Subcutaneous abdominal adipose tissue (tissue), 5 donors: ENCODE measurements around the gene DUSP10.

Source experiments
- H3K27ac ChIP-seq: one replicate; pipeline ENCODE4 v1.7.0; 2013; ENCODE audit warnings: low read depth, mild to moderate bottlenecking, inconsistent platforms, low read length, moderate library complexity
- H3K27me3 ChIP-seq, 5 donors: one replicate each; pipeline ENCODE4 v1.7.0; 2013; ENCODE audit warnings: low read length in 5 of 5, inconsistent platforms in 1 of 5; ENCODE audit not compliant: control insufficient read depth in 5 of 5, insufficient read depth in 4 of 5
- H3K36me3 ChIP-seq, 5 donors: one replicate each; pipeline ENCODE4 v1.7.0; 2013; ENCODE audit warnings: low read length in 5 of 5; ENCODE audit not compliant: control insufficient read depth in 5 of 5, insufficient read depth in 5 of 5
- H3K4me1 ChIP-seq, 5 donors: one replicate each; pipeline ENCODE4 v1.7.0; 2013; ENCODE audit warnings: low read length in 5 of 5, mild to moderate bottlenecking in 3 of 5, moderate library complexity in 1 of 5; ENCODE audit not compliant: control insufficient read depth in 5 of 5, insufficient read depth in 5 of 5
- H3K4me3 ChIP-seq, 5 donors: one replicate each; pipeline ENCODE4 v1.7.0; 2013; ENCODE audit warnings: low read length in 5 of 5, low read depth in 1 of 5
- H3K9ac ChIP-seq, 5 donors: one replicate each; pipeline ENCODE4 v1.7.0; 2013; ENCODE audit warnings: low read length in 5 of 5, mild to moderate bottlenecking in 4 of 5, moderate library complexity in 3 of 5
- H3K9me3 ChIP-seq, 5 donors: one replicate each; pipeline ENCODE4 v1.7.0; 2013; ENCODE audit warnings: low read length in 5 of 5; ENCODE audit not compliant: control insufficient read depth in 5 of 5
- donor health status: healthy.
- donor health status: healthy.
- donor health status: healthy.
- donor health status: healthy.
- donor health status: healthy.

Gene DUSP10

DNA sequence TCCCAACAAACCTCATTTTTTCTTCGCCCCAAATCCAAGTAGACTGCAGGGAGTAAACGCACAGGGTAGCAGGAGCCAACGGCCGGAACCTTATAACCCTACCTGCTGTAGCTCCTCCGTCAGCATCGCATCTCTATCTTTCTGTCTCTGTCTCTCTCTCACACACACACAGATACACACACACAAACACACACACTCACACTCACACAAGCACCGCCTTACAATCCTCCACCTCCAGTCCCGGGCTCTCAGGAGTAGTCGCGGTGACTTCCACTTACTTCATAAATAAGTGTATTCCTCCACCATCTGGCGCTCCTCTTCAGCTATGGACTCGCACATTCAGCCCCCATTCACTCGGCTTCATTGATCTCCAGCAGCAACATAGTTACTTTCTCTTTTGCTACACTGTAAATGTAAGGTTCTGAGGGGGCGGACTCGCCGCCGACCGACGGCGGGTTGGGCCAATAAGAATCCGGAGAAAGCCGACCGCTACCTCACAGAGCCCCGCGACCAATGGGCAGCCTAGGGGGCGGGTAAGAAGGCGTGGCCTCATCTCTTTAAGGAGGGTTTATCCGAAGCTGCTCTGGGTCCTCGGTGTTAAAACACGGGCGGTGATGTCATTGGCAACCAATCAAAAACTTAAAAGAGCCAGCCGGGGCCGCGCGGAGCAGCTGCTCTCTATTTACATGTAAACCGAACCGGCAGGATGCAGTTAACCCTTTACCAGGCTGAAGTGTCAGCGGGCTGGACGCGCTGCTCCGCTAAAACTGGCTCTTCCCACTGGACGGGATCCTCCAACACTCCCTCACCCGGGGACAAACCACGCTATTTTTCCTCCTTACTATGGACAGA, at the start of gene DUSP10:
TSS of gene DUSP10 (minus strand) at position 387 of the 852 bp plus-strand sequence. CDS start 2,345 bp downstream, outside the sequence.
- peaks cover 0 to 21% (median 6%) of the 10 kb centered on the region in 5 donors for H3K36me3 ChIP-seq
- peak within 1 kb of the TSS; percentile 91 to 96 (median 92) for H3K9ac ChIP-seq
- H3K4me3 ChIP-seq, result peak within 1 kb of the TSS; percentile 90 to 100 (median 94)
- H3K27me3 ChIP-seq, result no peaks in the 10 kb centered on the region
- peaks cover 3 to 59% (median 49%) of the 10 kb centered on the region in 5 donors for H3K4me1 ChIP-seq
- H3K27ac ChIP-seq, result peak within 1 kb of the TSS; percentile 97
- H3K9me3 ChIP-seq, result no peaks in the 10 kb centered on the region

DNA sequence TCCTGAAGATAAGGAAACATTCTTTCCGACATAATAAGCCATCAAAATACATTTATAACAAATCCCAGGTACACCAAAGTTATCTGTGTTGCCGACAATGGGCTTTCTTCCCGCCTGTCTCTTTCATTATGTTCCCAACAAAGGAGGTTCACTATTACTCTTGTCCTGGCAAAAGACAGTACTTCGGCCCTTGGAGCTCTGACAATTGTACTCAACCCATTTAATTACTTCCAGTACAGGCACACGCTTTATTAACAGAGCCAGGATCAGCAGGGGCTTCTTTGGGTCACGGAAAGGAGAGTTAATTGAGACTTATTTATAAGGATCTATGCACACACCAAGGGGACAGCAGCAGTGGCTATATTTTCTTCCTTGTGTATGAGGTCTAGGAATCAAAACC, 46.6 kb upstream of the DUSP10 start:
- no peaks in the 10 kb centered on the region for H3K27me3 ChIP-seq
- no peaks in the 10 kb centered on the region for H3K36me3 ChIP-seq
- peaks cover 0 to 15% (median 11%) of the 10 kb centered on the region in 5 donors for H3K4me1 ChIP-seq
- H3K4me3 ChIP-seq, result no peak overlapping the region
- H3K27ac ChIP-seq, result no peak overlapping the region
- H3K9ac ChIP-seq, result no peak overlapping the region
- no peaks in the 10 kb centered on the region for H3K9me3 ChIP-seq

DNA sequence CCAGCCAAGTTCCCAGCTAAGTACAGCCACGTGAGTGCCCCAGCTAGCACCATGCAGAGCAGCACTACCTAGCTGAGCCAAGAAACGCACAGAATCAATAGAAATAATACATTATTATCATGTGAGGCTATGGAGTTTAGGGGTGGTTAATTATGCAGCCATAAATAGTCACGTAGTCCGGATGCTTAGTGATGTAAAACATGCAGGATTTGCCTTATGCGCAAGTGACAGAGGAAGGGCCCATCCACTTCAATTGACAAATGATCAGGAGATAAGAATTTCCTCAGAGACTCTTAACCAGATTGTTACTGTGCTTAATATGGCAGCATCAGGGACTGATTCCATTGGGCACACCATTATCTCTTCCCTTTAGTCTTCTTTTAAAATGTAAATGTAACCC, 44.8 kb upstream of the DUSP10 start:
- H3K9me3 ChIP-seq, result no peaks in the 10 kb centered on the region
- no peak overlapping the region for H3K27ac ChIP-seq
- H3K4me3 ChIP-seq, result no peak overlapping the region
- no peaks in the 10 kb centered on the region for H3K27me3 ChIP-seq
- no peak overlapping the region for H3K9ac ChIP-seq
- no peaks in the 10 kb centered on the region for H3K36me3 ChIP-seq
- H3K4me1 ChIP-seq, result peaks cover 0 to 31% (median 26%) of the 10 kb centered on the region in 5 donors

DNA sequence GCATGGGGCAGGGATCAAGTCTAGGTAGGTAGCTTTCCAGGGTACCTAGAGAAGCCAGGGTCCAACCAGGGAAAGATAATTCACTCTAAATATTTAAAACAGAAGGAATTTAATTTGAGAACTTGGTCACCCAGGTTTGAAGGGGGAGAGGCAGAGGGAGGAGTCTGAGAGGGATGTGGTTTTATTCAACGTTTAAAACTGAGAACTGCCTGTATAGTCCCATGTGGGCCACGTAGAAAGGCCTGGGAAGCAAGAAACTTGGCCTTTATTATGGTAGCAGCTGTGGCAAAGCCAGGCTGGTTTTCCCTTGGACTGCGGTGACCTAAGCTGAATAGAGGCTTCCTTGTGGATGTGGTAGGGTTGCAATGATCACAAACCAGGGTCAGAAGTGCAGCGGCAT, 42.0 kb upstream of the DUSP10 start:
- Histone ChIP-seq H3K36me3 (no peaks in the 10 kb centered on the region), H3K9ac (no peak overlapping the region), H3K4me1 (peaks cover 0 to 38% (median 29%) of the 10 kb centered on the region in 5 donors), H3K4me3 (no peak overlapping the region), H3K9me3 (no peaks in the 10 kb centered on the region), H3K27ac (no peak overlapping the region), H3K27me3 (no peaks in the 10 kb centered on the region)

DNA sequence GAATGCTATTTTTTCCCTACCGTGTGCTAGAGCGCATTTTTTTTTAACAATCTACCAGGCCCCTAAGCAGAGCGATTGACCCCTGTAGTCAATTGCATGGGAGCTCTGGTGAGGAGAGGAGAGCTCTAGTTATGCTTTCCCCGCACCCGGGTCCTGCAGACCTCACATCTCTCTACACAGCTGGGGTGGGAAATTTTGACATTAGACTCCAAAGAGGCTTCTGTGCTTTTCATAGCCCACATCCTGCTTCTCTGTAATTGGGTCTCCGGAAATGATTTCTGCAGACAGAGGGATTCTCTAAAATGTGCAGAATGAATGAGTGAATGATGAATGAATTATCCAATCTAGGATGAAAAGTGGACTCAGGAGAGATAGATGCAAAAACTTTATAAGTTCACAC, 41.5 kb upstream of the DUSP10 start:
- Histone ChIP-seq H3K36me3 (no peaks in the 10 kb centered on the region), H3K4me3 (no peak overlapping the region), H3K27ac (no peak overlapping the region)

DNA sequence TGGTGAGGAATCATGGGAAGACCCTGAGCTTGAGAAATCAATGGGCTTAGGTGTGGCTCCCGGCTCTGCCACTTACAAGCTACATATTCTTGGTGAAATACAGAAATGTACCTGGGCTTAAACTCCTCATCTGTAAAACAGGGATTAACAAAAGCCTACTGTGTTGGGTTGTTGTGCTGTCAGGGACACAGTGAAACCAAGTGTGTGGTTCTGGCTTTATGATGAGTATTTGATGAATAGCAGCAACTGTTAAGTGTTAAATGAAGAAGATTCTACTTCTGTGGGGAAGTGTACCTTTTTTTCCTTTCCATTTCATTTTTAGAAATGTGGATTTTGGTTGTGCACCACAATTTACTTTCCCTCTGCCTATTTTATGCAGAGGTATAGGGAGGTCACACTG, 41.1 kb upstream of the DUSP10 start:
- no peaks in the 10 kb centered on the region for H3K36me3 ChIP-seq
- no peak overlapping the region for H3K4me3 ChIP-seq
- no peaks in the 10 kb centered on the region for H3K9me3 ChIP-seq
- H3K4me1 ChIP-seq, result peaks cover 0 to 38% (median 29%) of the 10 kb centered on the region in 5 donors
- no peak overlapping the region for H3K27ac ChIP-seq
- no peaks in the 10 kb centered on the region for H3K27me3 ChIP-seq
- H3K9ac ChIP-seq, result no peak overlapping the region

More for the DNA sequence above, 41.5 kb upstream of the DUSP10 start:
- Histone ChIP-seq H3K27me3 (no peaks in the 10 kb centered on the region), H3K4me1 (peaks cover 0 to 38% (median 29%) of the 10 kb centered on the region in 5 donors), H3K9ac (no peak overlapping the region), H3K9me3 (no peaks in the 10 kb centered on the region)

DNA sequence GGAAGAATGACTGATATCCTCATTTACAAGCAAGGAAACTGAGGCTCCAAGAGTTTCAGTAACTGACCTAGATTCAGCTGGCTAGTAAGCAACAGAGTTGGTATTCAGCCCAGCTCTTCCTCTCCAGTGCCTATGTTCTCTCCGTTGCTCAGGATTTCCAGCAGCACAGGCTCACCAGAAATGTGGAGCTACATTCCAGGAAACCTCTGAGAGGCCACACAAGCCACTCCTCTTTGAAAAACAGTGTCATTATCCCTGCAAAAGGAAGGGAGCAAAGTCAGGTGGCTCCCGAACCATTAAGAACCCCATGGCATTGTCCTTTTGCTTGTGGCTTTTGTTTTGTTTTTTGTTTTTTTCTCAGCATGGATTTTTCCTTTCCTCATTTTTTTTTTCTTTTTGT, 40.6 kb upstream of the DUSP10 start:
- no peak overlapping the region for H3K27ac ChIP-seq
- no peak overlapping the region for H3K9ac ChIP-seq

DNA sequence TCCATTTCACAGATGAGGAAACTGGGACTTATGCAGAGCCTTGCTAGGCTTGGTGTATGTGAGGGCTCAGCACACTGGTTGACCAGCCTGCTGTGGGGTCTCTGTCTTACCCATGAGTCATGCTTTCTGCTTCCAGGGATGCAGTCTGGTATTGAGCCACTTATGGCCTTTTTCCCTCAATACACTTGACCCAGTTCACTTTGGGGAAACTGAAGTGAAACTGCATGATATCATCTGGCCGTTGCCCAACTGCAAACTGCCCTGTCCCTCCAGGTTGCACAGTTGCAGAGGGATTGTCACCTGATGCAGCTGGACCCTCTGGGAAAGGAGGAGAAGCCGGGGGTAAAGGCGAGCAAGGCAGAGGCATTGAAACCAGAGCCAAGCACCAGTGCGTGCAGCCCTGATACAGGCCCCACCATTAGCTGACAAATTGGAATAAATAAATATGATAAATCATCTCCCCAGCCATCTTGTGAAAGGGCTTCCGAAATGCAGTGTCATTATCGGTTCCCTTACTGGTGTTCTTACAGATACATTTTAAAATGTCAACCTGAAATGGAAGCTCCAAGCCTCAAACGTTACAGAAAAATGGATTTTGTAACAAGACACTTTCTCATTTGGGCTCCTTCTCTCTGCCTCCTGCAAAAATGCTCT, 39.3 kb upstream of the DUSP10 start:
- Histone ChIP-seq H3K27ac (peak overlapping the region; percentile 76), H3K9me3 (no peaks in the 10 kb centered on the region), H3K36me3 (no peaks in the 10 kb centered on the region), H3K4me1 (peaks cover 0 to 43% (median 29%) of the 10 kb centered on the region in 5 donors), H3K4me3 (peak overlapping the region in 1 of 5 donors; percentile 13), H3K27me3 (no peaks in the 10 kb centered on the region), H3K9ac (peak overlapping the region in 1 of 5 donors; percentile 38)

More for the DNA sequence above, 40.6 kb upstream of the DUSP10 start:
- H3K9me3 ChIP-seq, result no peaks in the 10 kb centered on the region
- H3K27me3 ChIP-seq, result no peaks in the 10 kb centered on the region
- H3K36me3 ChIP-seq, result no peaks in the 10 kb centered on the region
- H3K4me1 ChIP-seq, result peaks cover 0 to 38% (median 29%) of the 10 kb centered on the region in 5 donors
- no peak overlapping the region for H3K4me3 ChIP-seq

DNA sequence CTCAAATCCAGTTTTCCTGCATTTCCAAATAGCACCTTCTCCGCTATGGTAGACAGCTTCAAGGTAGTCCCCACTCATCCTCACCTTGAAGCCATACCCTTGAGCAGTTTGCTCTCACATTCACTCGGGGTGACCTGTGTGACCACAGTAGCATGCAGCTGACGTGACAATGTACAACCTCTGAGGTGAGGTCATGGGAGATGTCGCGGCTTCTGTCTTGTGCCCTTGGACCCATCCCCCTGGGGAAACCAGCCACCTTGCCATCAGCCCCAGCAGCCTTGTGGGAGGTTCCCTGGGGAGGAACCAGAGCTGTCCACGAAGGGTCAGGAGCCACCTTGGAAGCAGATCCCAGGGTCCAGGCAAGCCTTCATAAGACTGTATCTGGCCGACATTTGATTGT, 38.3 kb upstream of the DUSP10 start:
- peak overlapping the region in 1 of 5 donors; percentile 38 for H3K9ac ChIP-seq
- no peaks in the 10 kb centered on the region for H3K36me3 ChIP-seq
- no peaks in the 10 kb centered on the region for H3K9me3 ChIP-seq
- H3K27ac ChIP-seq, result no peak overlapping the region
- peaks cover 0 to 43% (median 32%) of the 10 kb centered on the region in 5 donors for H3K4me1 ChIP-seq
- no peak overlapping the region for H3K4me3 ChIP-seq
- H3K27me3 ChIP-seq, result no peaks in the 10 kb centered on the region

DNA sequence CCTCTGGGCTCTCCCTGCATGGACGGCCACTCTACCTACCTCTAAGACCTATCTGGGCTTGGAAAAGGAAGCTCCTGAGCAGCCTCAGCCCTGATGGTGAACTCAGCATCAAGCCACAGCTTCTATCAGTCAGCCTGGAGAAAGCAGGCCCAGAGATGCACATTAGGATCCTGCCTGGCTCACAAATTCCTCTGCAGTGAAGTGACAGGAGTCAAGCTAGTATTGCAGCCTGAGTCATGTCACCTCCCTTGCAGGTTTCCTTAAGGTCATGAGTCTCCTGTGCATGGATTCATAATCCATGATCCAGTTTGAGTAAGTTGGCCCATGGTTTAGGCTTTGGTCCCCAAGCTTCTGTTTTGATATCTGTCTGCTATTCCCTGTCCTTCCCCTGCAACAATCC, 37.9 kb upstream of the DUSP10 start:
- no peaks in the 10 kb centered on the region for H3K9me3 ChIP-seq
- H3K9ac ChIP-seq, result no peak overlapping the region
- H3K4me3 ChIP-seq, result no peak overlapping the region
- no peak overlapping the region for H3K27ac ChIP-seq
- H3K27me3 ChIP-seq, result no peaks in the 10 kb centered on the region
- no peaks in the 10 kb centered on the region for H3K36me3 ChIP-seq
- H3K4me1 ChIP-seq, result peaks cover 0 to 43% (median 32%) of the 10 kb centered on the region in 5 donors
